SK-N-SH (cell line): ENCODE results near the gene PLA2G4E. TPM values are rescaled to one million over a fixed set of nuclear protein-coding genes. Genes with fewer than 3 reads are reported as not detected.

Experiments used
- CTCF ChIA-PET: fragments of 300-600, 350-600 bp; formaldehyde crosslinking; extraction: SDS; loops from one replicate; lab custom pipeline; 2021; lab: Yijun Ruan, JAX
- POLR2A ChIA-PET: fragments of 350-600 bp; sonication (Branson Sonifier 250); formaldehyde crosslinking; extraction: SDS; loops from one replicate; lab custom pipeline; 2020; ENCODE audit warnings: antibody characterized with exemption, inconsistent platforms; lab: Yijun Ruan, JAX
- DNase-seq: peaks from one replicate; pipeline ENCODE4 v3.0.0; 2012
- H2AFZ ChIP-seq: fragments of 200-600 bp; sonication (generic); 2 replicates; pipeline ENCODE4 v1.8.1; 2016; ENCODE audit warnings: antibody characterized with exemption, mild to moderate bottlenecking, low read depth
- H3F3A ChIP-seq: fragments of 200-600 bp; sonication (generic); replicated peaks from 2 replicates; pipeline ENCODE3; 2016; ENCODE audit warnings: antibody characterized with exemption, mild to moderate bottlenecking; ENCODE audit not compliant: insufficient read depth
- H3K27ac ChIP-seq, 2 experiments: fragments of 200-500 bp in 1 of 2; fragments of 200-600 bp in 1 of 2; sonication (Bioruptor generic) in 1 of 2; sonication (generic), shearing (Covaris generic) in 1 of 2; 2 replicates each; pipeline versions ENCODE4 v1.5.1 to v1.6.1; 2014 to 2016; ENCODE audit warnings: low read depth in 2 of 2, inconsistent platforms in 1 of 2, low read length in 1 of 2, mild to moderate bottlenecking in 1 of 2, mixed read lengths in 1 of 2
- H3K27me3 ChIP-seq: fragments of 200-600 bp; sonication (generic), shearing (Covaris generic); 2 replicates; pipeline ENCODE4 v1.6.1; 2016; ENCODE audit warnings: mixed run types; ENCODE audit not compliant: insufficient read depth
- H3K36me3 ChIP-seq, 2 experiments: fragments of 200-500 bp in 1 of 2; fragments of 200-600 bp in 1 of 2; sonication (Bioruptor generic) in 1 of 2; sonication (generic) in 1 of 2; replicated peaks in 1 of 2; 2 replicates each; pipeline versions ENCODE3 to v1.5.1; 2014 to 2016; ENCODE audit warnings: low read length in 1 of 2, mild to moderate bottlenecking in 1 of 2; ENCODE audit not compliant: insufficient read depth in 2 of 2, control insufficient read depth in 1 of 2
- H3K4me1 ChIP-seq, 2 experiments: fragments of 200-500 bp in 1 of 2; fragments of 200-600 bp in 1 of 2; sonication (Bioruptor generic) in 1 of 2; sonication (generic), shearing (Covaris generic) in 1 of 2; 2 replicates each; pipeline versions ENCODE4 v1.5.1 to v1.6.1; 2014 to 2016; ENCODE audit warnings: low read depth in 1 of 2, low read length in 1 of 2, mixed run types in 1 of 2; ENCODE audit not compliant: insufficient read depth in 2 of 2, control insufficient read depth in 1 of 2
- H3K4me2 ChIP-seq: fragments of 200-600 bp; sonication (generic), shearing (Covaris generic); 2 replicates; pipeline ENCODE4 v1.6.1; 2017; ENCODE audit warnings: mixed run types
- H3K4me3 ChIP-seq, 2 experiments: fragments of 200-500 bp in 1 of 2; fragments of 200-600 bp in 1 of 2; sonication (Bioruptor generic) in 1 of 2; sonication (generic), shearing (Covaris generic) in 1 of 2; 2 replicates each; pipeline versions ENCODE4 v1.5.1 to v1.8.1; 2014 to 2016; ENCODE audit warnings: low read depth in 2 of 2, inconsistent platforms in 1 of 2, low read length in 1 of 2, mild to moderate bottlenecking in 1 of 2, mixed read lengths in 1 of 2, moderate library complexity in 1 of 2
- H3K79me2 ChIP-seq: fragments of 200-600 bp; sonication (generic); 2 replicates; pipeline ENCODE4 v1.8.1; 2017; ENCODE audit warnings: mild to moderate bottlenecking; ENCODE audit not compliant: insufficient read depth
- H3K9ac ChIP-seq: fragments of 200-600 bp; sonication (generic); 2 replicates; pipeline ENCODE4 v1.6.1; 2017; ENCODE audit warnings: mixed run types
- H3K9me2 ChIP-seq: fragments of 200-600 bp; sonication (generic); 2 replicates; pipeline ENCODE4 v1.6.1; 2017; ENCODE audit warnings: mixed run types
- H3K9me3 ChIP-seq: fragments of 200-600 bp; sonication (generic); 2 replicates; pipeline ENCODE4 v1.6.1; 2017; ENCODE audit warnings: mixed run types, mild to moderate bottlenecking, moderate library complexity
- H4K20me1 ChIP-seq: fragments of 200-600 bp; sonication (generic); 2 replicates; pipeline ENCODE4 v1.6.1; 2017; ENCODE audit warnings: mild to moderate bottlenecking, mixed run types; ENCODE audit not compliant: insufficient read depth
- CHD2 ChIP-seq: fragments of 150-350 bp; IDR thresholded peaks from 2 replicates; pipeline ENCODE4 v1.6.1; 2018; ENCODE audit warnings: low read length; ENCODE audit not compliant: partially characterized antibody
- EP300 ChIP-seq, 2 experiments: IDR thresholded peaks; 2 replicates each; pipeline versions ENCODE4 v1.4.0 to v1.6.1; 2012; ENCODE audit warnings: borderline replicate concordance in 1 of 2, low read depth in 1 of 2, low read length in 1 of 2
- EZH2phosphoT487 ChIP-seq: fragments of 200-600 bp; sonication (generic); IDR thresholded peaks from 2 replicates; pipeline ENCODE4 v1.6.1; 2017; ENCODE audit warnings: low read depth, mixed run types, mild to moderate bottlenecking, antibody characterized with exemption, moderate library complexity, borderline replicate concordance
- FOXM1 ChIP-seq: IDR thresholded peaks from 2 replicates; pipeline ENCODE4 v1.4.0; 2012; ENCODE audit warnings: low read depth, mild to moderate bottlenecking
- GABPA ChIP-seq: IDR thresholded peaks from 2 replicates; pipeline ENCODE4 v1.4.0; 2012; ENCODE audit warnings: low read depth, mild to moderate bottlenecking
- MEF2A ChIP-seq: IDR thresholded peaks from 2 replicates; pipeline ENCODE4 v1.4.0; 2012; ENCODE audit warnings: low read depth, borderline replicate concordance
- MXI1 ChIP-seq: IDR thresholded peaks from 2 replicates; pipeline ENCODE4 v1.6.1; 2012; ENCODE audit warnings: mild to moderate bottlenecking, low read depth, low read length, improper control_type of control experiment
- NRF1 ChIP-seq: IDR thresholded peaks from 2 replicates; pipeline ENCODE4 v1.6.1; 2012; ENCODE audit warnings: low read depth, mild to moderate bottlenecking, low read length
- RAD21 ChIP-seq: IDR thresholded peaks from 2 replicates; pipeline ENCODE4 v1.6.1; 2012; ENCODE audit warnings: mild to moderate bottlenecking, low read length
- REST ChIP-seq: IDR thresholded peaks from 2 replicates; pipeline ENCODE4 v1.6.1; 2012; ENCODE audit warnings: mild to moderate bottlenecking, low read depth, low read length, moderate library complexity
- RFX5 ChIP-seq: IDR thresholded peaks from 2 replicates; pipeline ENCODE4 v1.6.1; 2012; ENCODE audit warnings: mild to moderate bottlenecking, improper control_type of control experiment, low read length
- SIN3A ChIP-seq: IDR thresholded peaks from 2 replicates; pipeline ENCODE4 v1.6.1; 2012; ENCODE audit warnings: low read depth, mild to moderate bottlenecking, low read length, moderate library complexity, borderline replicate concordance
- SMC3 ChIP-seq: IDR thresholded peaks from 2 replicates; pipeline ENCODE4 v1.6.1; 2012; ENCODE audit warnings: low read depth, low read length, improper control_type of control experiment
- TAF1 ChIP-seq: IDR thresholded peaks from 2 replicates; pipeline ENCODE4 v1.6.1; 2012; ENCODE audit warnings: low read depth, mild to moderate bottlenecking, low read length, moderate library complexity, borderline replicate concordance
- TCF12 ChIP-seq: IDR thresholded peaks from 2 replicates; pipeline ENCODE4 v1.4.0; 2012
- WGBS: methylation state at CpG from one replicate; pipeline ENCODE4 v1.1.6; 2017; ENCODE audit warnings: low lambda C conversion rate; 5-methylcytosine and 5-hydroxymethylcytosine counted together
- polyA plus RNA-seq, 3 experiments: library from polyadenylated mRNA; depleted of rRNA; stranded (reverse); fragments of >200 nt; gene quantifications; 2 replicates each; pipeline ENCODE4 v1.2.3, GENCODE V29; 2012
- TF ChIP-seq, protein P1 (sequence below): IDR thresholded peaks from 2 replicates; pipeline ENCODE4 v1.4.0; 2012; ENCODE audit warnings: low read depth
- TF ChIP-seq, protein P2 (sequence below): IDR thresholded peaks from 2 replicates; pipeline ENCODE4 v1.4.0; 2012; ENCODE audit warnings: low read depth, borderline replicate concordance

PLA2G4E gene
- polyA plus RNA-seq, 1 of the 3 experiments (the other 2 are of a cell fraction): not detected

GRCh38 chr15:42037656-42038055 is 16.8 kb upstream of the PLA2G4E start:
- Histone ChIP-seq H3K4me1 (peaks cover 0 to 2% of the 10 kb centered on the region in 2 experiments; a peak in 1 of 4 replicates), H3K36me3 (no peaks in the 10 kb centered on the region), H3K27me3 (no peaks in the 10 kb centered on the region), H2AFZ (no peak overlapping the region), H3K4me3 (no peak overlapping the region), H3K9me2 (no peaks in the 10 kb centered on the region), H3K79me2 (no peaks in the 10 kb centered on the region), H3K9ac (no peak overlapping the region), H3F3A (no peaks in the 10 kb centered on the region), H3K27ac (no peak overlapping the region), H4K20me1 (no peaks in the 10 kb centered on the region), H3K9me3 (no peaks in the 10 kb centered on the region), H3K4me2 (no peak overlapping the region)
- DNase-seq: no peak
- no peak for TF ChIP-seq SMC3
- no peak for TF ChIP-seq CHD2
- no peak for TF ChIP-seq RAD21
- no peak for TF ChIP-seq MEF2A
- no peak for TF ChIP-seq EZH2phosphoT487
- TF ChIP-seq TCF12: no peak
- no peak for TF ChIP-seq TAF1
- no peak for TF ChIP-seq RFX5
- TF ChIP-seq SIN3A: no peak
- TF ChIP-seq, protein P1, sequence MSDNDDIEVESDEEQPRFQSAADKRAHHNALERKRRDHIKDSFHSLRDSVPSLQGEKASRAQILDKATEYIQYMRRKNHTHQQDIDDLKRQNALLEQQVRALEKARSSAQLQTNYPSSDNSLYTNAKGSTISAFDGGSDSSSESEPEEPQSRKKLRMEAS: no peak
- no peak for TF ChIP-seq REST
- TF ChIP-seq, protein P2, sequence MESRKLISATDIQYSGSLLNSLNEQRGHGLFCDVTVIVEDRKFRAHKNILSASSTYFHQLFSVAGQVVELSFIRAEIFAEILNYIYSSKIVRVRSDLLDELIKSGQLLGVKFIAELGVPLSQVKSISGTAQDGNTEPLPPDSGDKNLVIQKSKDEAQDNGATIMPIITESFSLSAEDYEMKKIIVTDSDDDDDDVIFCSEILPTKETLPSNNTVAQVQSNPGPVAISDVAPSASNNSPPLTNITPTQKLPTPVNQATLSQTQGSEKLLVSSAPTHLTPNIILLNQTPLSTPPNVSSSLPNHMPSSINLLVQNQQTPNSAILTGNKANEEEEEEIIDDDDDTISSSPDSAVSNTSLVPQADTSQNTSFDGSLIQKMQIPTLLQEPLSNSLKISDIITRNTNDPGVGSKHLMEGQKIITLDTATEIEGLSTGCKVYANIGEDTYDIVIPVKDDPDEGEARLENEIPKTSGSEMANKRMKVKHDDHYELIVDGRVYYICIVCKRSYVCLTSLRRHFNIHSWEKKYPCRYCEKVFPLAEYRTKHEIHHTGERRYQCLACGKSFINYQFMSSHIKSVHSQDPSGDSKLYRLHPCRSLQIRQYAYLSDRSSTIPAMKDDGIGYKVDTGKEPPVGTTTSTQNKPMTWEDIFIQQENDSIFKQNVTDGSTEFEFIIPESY: no peak
- no peak for TF ChIP-seq NRF1
- no peak for TF ChIP-seq GABPA
- TF ChIP-seq MXI1: no peak
- no peak for TF ChIP-seq EP300 (IDR thresholded peaks at IDR 0.05; ENCODE audit: borderline replicate concordance in 1 of 2, low read depth in 1 of 2, low read length in 1 of 2)
- no peak for TF ChIP-seq FOXM1
- WGBS: 67% methylated on average over 6 of the region's 8 CpGs
- ChIA-PET CTCF (interaction anchor here (1.1 to 2.0 kb wide), 4 partner anchors 12 to 49 kb away, joined by 3 to 8 read pairs (median 3); no protein-coding TSS in a partner anchor), POLR2A (no interaction called here)
